Uterus (tissue), 4 donors: ENCODE measurements around the gene TFEB. TPM values are rescaled to one million over a fixed set of nuclear protein-coding genes. Genes with fewer than 3 reads are reported as not detected.

Experiments
- DNase-seq, 2 donors: peaks; one replicate each; pipeline ENCODE4 v3.0.0-alpha.2; 2019 to 2020
- H3K27ac ChIP-seq, 2 donors: fragments of 200-600 bp; sonication (generic); 1 replicate in 1 of 2; 2 replicates in 1 of 2; pipeline ENCODE4 v1.5.1; 2016 to 2018
- H3K27me3 ChIP-seq, 2 donors: fragments of 200-600 bp; sonication (generic); one replicate each; pipeline ENCODE4 v1.5.1; 2018 to 2019; ENCODE audit warnings: control low read depth in 1 of 2
- H3K36me3 ChIP-seq, 2 donors: fragments of 200-600 bp; sonication (generic); one replicate each; pipeline ENCODE4 v1.5.1; 2019; ENCODE audit warnings: control low read depth in 1 of 2
- H3K4me1 ChIP-seq, 2 donors: fragments of 200-600 bp; sonication (generic); one replicate each; pipeline ENCODE4 v1.5.1; 2018 to 2019; ENCODE audit warnings: control low read depth in 1 of 2
- H3K4me3 ChIP-seq, 2 donors: fragments of 200-600 bp; sonication (generic); 1 replicate in 1 of 2; 2 replicates in 1 of 2; pipeline ENCODE4 v1.5.1; 2018 to 2019; ENCODE audit warnings: mild to moderate bottlenecking in 1 of 2
- H3K9me3 ChIP-seq, 2 donors: fragments of 200-600 bp; sonication (generic); one replicate each; pipeline ENCODE4 v1.5.1; 2019; ENCODE audit warnings: control low read depth in 1 of 2
- CTCF ChIP-seq, 4 experiments: fragments of 200-600 bp in 2 of 4; fragments of 450-650 bp in 2 of 4; sonication (generic) in 2 of 4; IDR thresholded peaks; one replicate each; pipeline ENCODE4 v1.5.1; 2016 to 2019; ENCODE audit warnings: antibody characterized with exemption in 4 of 4, mild to moderate bottlenecking in 2 of 4, moderate library complexity in 1 of 4
- POLR2A ChIP-seq, 2 donors: fragments of 450-650 bp; IDR thresholded peaks; one replicate each; pipeline ENCODE4 v1.6.1; 2016; ENCODE audit warnings: antibody characterized with exemption in 2 of 2, mild to moderate bottlenecking in 1 of 2, moderate library complexity in 1 of 2
- intact Hi-C: fragments of 100-400 bp; cut with DNase I; formaldehyde crosslinking; loops from one replicate; pipeline ENCODE4 v1.15.1; 2023; ENCODE audit warnings: low total_unique reads
- total RNA-seq, 4 donors: library from RNA; depleted of rRNA in 3 of 4; stranded (reverse); fragments of >200 nt in 3 of 4; gene quantifications; one replicate each; pipeline versions ENCODE4 v1.1.0 to v1.2.4, GENCODE V29; 2014 to 2023
- donor health status: DM: yes; HTN: yes; CAD: no.

The TFEB gene
- total RNA-seq, 4 donors from 2014 or later: 8.8 to 31.7 (median 17.0) TPM

GRCh38 chr6:41672816-41673703 lies 62.3 kb downstream of the TFEB start:
- Histone ChIP-seq H3K9me3 (no peaks in the 10 kb centered on the region), H3K4me3 (no peak overlapping the region), H3K4me1 (no peaks in the 10 kb centered on the region), H3K27ac (no peak overlapping the region), H3K36me3 (no peaks in the 10 kb centered on the region), H3K27me3 (no peaks in the 10 kb centered on the region)
- intact Hi-C loops: no loop called here
- DNase-seq: no peak
- no peak for TF ChIP-seq CTCF (IDR thresholded peaks at IDR 0.05)
- no peak for TF ChIP-seq POLR2A (IDR thresholded peaks at IDR 0.05)

GRCh38 chr6:41672016-41672415 lies 63.4 kb downstream of the TFEB start:
- H3K27ac ChIP-seq: no peak overlapping the region
- no peak for TF ChIP-seq POLR2A (IDR thresholded peaks at IDR 0.05)
- no peak for TF ChIP-seq CTCF (IDR thresholded peaks at IDR 0.05)
- no peaks in the 10 kb centered on the region for H3K36me3 ChIP-seq
- no peak for DNase-seq
- no peaks in the 10 kb centered on the region for H3K27me3 ChIP-seq
- intact Hi-C loops: no loop called here
- no peaks in the 10 kb centered on the region for H3K4me1 ChIP-seq
- no peaks in the 10 kb centered on the region for H3K9me3 ChIP-seq
- no peak overlapping the region for H3K4me3 ChIP-seq

GRCh38 chr6:41671376-41671775 lies 64.0 kb downstream of the TFEB start:
- Histone ChIP-seq H3K27ac (no peak overlapping the region), H3K4me1 (no peaks in the 10 kb centered on the region), H3K9me3 (no peaks in the 10 kb centered on the region), H3K27me3 (no peaks in the 10 kb centered on the region), H3K4me3 (no peak overlapping the region), H3K36me3 (no peaks in the 10 kb centered on the region)
- TF ChIP-seq CTCF (IDR thresholded peaks at IDR 0.05) (no peak), POLR2A (IDR thresholded peaks at IDR 0.05) (no peak)
- no peak for DNase-seq
- intact Hi-C loops: no loop called here

GRCh38 chr6:41670703-41671360 lies 64.6 kb downstream of the TFEB start:
- intact Hi-C loops: no loop called here
- H3K27ac ChIP-seq: no peak overlapping the region
- H3K36me3 ChIP-seq: no peaks in the 10 kb centered on the region
- no peak for DNase-seq
- TF ChIP-seq POLR2A (IDR thresholded peaks at IDR 0.05) (no peak), CTCF (IDR thresholded peaks at IDR 0.05) (no peak)
- no peak overlapping the region for H3K4me3 ChIP-seq
- no peaks in the 10 kb centered on the region for H3K9me3 ChIP-seq
- no peaks in the 10 kb centered on the region for H3K4me1 ChIP-seq
- no peaks in the 10 kb centered on the region for H3K27me3 ChIP-seq

GRCh38 chr6:41668968-41669367 lies 66.4 kb downstream of the TFEB start:
- Histone ChIP-seq H3K36me3 (no peaks in the 10 kb centered on the region), H3K9me3 (no peaks in the 10 kb centered on the region), H3K27me3 (no peaks in the 10 kb centered on the region), H3K4me3 (no peak overlapping the region), H3K4me1 (no peaks in the 10 kb centered on the region), H3K27ac (no peak overlapping the region)
- intact Hi-C loops: no loop called here
- no peak for DNase-seq
- TF ChIP-seq CTCF (IDR thresholded peaks at IDR 0.05) (no peak), POLR2A (IDR thresholded peaks at IDR 0.05) (no peak)
